Stimulated activated effector memory CD8-positive, alpha-beta T cell treated with anti-CD3 and anti-CD28 coated beads, Interleukin-12 subunit alpha, Interleukin-12 subunit beta, amount 100 ng/mL, for 72 hours (primary cell): ENCODE results near the gene PRPF8.
A peak's percentile ranks its signal among the peaks of the same experiment; 100 is the strongest.
"Not testable (repeated sequence)": the region's sequence is repeated elsewhere in the genome, so short reads cannot be mapped to it uniquely, and the experiment has no call there.

Source experiments
- ATAC-seq: fragments of 150-1000 bp; cut with Tn5 transposase; 2 replicates; pipeline ENCODE4 v1.10.0; 2021
- DNase-seq, 2 donors: peaks; one replicate each; pipeline ENCODE4 v3.0.0; 2021 to 2022; ENCODE audit warnings: low spot score in 2 of 2
- H3K27ac Mint-ChIP-seq: one replicate; pipeline ENCODE4 v1.8.0; 2022; ENCODE audit warnings: mild to moderate bottlenecking, mixed read lengths
- H3K36me3 Mint-ChIP-seq: one replicate; pipeline ENCODE4 v1.8.0; 2022; ENCODE audit warnings: mild to moderate bottlenecking, mixed read lengths
- H3K4me1 Mint-ChIP-seq: one replicate; pipeline ENCODE4 v1.8.0; 2022; ENCODE audit warnings: mixed read lengths
- H3K4me3 Mint-ChIP-seq: one replicate; pipeline ENCODE4 v1.8.0; 2022; ENCODE audit warnings: mild to moderate bottlenecking, mixed read lengths
- H3K9me3 Mint-ChIP-seq: one replicate; pipeline ENCODE4 v1.8.0; 2022; ENCODE audit warnings: mixed read lengths

Gene PRPF8

GRCh38 chr17:1722022-1722421 is 37.4 kb upstream of the PRPF8 start:
- H3K4me3 Mint-ChIP-seq, H3K9me3 Mint-ChIP-seq, DNase-seq, ATAC-seq: not testable (repeated sequence)
- Mint-ChIP-seq H3K36me3 (peaks cover 21% of the 10 kb centered on the region), H3K27ac (peak overlapping the region; percentile 84), H3K4me1 (peaks cover 38% of the 10 kb centered on the region)

DNA sequence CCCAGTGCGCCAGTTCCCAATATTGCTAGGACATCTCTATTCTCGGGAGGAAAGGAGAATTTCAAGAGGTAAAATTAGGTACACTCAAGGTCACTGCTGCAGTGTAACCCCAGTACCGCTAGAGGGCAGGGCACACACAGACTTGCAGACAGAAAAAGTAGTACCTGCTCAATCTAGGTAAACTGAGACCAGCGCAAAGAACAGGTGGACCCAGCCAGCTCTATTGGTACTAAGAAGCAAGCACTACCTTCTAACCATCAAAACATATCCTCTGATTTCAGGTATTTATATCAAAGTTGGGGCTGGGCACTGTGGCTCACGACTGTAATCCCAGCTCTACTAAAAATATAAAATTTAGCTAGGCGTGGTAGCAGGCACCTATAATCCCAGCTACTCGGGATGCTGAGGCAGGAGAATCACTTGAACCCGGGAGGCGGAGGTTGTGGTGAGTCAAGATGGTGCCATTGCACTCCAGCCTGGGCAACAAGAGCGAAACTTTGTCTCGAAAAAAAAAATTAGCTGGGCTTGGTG is 36.3 kb upstream of the PRPF8 start:
- ATAC-seq (no peak), DNase-seq (peak; percentile 49 to 80)
- no peak overlapping the region for H3K4me3 Mint-ChIP-seq
- H3K27ac Mint-ChIP-seq = no peak overlapping the region
- H3K4me1 Mint-ChIP-seq = peaks cover 44% of the 10 kb centered on the region
- H3K36me3 Mint-ChIP-seq = peaks cover 32% of the 10 kb centered on the region
- H3K9me3 Mint-ChIP-seq = no peaks in the 10 kb centered on the region

DNA sequence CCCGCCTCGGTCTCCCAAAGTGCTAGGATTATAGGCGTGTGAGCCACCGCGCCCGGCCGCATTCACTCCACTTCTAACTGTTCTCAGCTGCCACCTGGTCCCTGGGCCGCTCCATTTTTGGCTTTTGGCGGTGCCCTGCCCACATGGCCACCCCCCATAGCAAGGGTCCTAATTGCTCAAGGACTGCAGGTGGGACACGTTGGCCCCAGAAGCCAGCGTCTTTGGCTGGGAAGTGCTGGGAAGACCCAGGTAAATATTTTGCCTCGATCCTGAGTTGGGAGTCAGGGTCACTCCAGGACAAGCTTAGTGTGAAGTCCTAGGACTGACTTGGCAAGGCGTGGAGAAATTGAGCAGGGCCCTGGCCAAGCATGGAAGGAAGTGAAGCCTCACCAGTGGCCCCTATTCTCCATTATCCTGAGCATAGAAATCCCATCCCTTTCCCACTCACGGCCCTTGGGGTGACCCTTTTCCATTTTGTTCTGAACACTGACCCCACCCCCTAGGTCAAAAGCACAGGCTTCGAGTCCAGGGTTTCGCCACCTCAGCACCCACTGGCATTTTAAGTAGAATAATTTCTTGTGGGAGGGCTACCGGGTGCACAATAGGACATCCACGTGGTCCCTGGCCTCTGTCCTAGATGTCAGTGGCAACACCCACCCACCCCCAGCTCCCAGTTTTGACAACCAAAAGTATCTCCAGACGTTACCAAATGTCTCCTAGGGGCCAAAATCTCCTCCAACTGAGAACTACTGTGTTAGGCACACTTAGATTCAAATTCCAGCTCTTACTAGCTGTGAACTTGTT is 33.9 kb upstream of the PRPF8 start:
- Mint-ChIP-seq H3K4me3 (peak overlapping the region; percentile 92), H3K27ac (peak overlapping the region; percentile 99)

GRCh38 chr17:1716912-1717695 is 32.4 kb upstream of the PRPF8 start:
- H3K4me1 Mint-ChIP-seq = peaks cover 56% of the 10 kb centered on the region
- peaks cover 48% of the 10 kb centered on the region for H3K36me3 Mint-ChIP-seq
- no peaks in the 10 kb centered on the region for H3K9me3 Mint-ChIP-seq
- DNase-seq = peak; percentile 74 to 94
- ATAC-seq = peak; percentile 80
- H3K27ac Mint-ChIP-seq = peak overlapping the region; percentile 99
- H3K4me3 Mint-ChIP-seq = peak overlapping the region; percentile 92

More for the DNA sequence above, 33.9 kb upstream of the PRPF8 start:
- DNase-seq (no peak), ATAC-seq (no peak)
- Mint-ChIP-seq H3K36me3 (peaks cover 35% of the 10 kb centered on the region), H3K9me3 (no peaks in the 10 kb centered on the region), H3K4me1 (peaks cover 51% of the 10 kb centered on the region)

DNA sequence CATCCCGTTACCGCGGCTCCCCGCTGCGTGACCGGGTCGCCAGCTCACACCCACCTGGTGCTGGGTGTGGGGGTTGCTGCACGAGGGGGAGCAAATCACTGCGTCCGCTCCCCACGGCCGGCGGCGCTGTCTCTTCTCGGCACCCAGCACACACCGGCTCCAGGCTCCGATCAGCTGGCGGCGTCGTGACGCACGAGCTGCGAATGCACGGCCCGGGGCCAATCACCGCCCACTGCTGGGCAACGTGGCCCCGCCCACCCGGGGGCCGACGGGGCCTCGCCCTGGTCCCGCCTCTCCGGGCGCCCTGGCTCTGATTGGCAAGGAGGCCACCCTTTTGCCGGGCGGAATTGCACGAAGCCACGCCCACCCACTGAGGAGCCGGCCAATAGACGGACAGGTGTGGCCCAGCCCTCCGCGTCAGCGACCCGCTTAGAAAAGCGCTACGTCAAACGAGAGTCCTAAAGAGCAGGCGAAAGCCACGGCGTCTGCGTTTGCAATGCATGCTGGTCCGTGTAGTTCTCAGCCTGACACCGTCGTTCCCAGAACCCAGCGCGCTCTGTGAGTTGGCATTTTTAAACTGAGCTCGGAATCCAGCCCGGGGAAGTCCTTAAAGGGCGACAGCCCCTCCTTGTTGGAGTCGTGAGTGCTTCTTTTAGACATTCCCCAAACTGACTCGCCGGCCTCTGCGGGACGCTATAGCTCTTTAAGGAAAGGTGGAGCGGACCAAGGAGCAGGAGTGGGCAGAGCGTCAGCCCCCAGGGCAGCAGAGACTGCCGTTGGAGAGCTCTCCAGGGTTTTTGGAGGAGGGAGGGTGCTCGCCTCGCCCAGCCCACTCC is 31.6 kb upstream of the PRPF8 start:
- Mint-ChIP-seq H3K27ac (peak overlapping the region; percentile 99), H3K4me3 (peak overlapping the region; percentile 92), H3K36me3 (peaks cover 50% of the 10 kb centered on the region), H3K4me1 (peaks cover 58% of the 10 kb centered on the region), H3K9me3 (no peaks in the 10 kb centered on the region)
- ATAC-seq = peak; percentile 92
- peak; percentile 98 to 100 for DNase-seq

DNA sequence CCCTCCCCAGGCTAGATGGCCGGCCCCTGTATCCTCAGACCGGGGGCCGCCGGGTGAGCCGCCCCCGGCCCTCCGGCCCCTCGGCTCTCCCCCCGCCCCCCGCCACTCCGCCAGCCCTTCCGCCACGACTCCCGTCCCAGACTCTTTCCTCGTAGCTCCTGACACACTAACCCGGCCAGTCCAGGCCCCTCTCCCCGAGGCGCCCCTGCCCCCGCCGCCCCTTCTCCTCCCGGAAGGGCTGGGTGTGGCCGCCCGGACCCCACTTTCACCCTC is 31.1 kb upstream of the PRPF8 start:
- peaks cover 54% of the 10 kb centered on the region for H3K36me3 Mint-ChIP-seq
- H3K27ac Mint-ChIP-seq = peak overlapping the region; percentile 99
- DNase-seq (no peak), ATAC-seq (no peak)
- no peaks in the 10 kb centered on the region for H3K9me3 Mint-ChIP-seq
- peak overlapping the region; percentile 92 for H3K4me3 Mint-ChIP-seq
- H3K4me1 Mint-ChIP-seq = peaks cover 54% of the 10 kb centered on the region

GRCh38 chr17:1714980-1715802 is 30.5 kb upstream of the PRPF8 start:
- H3K9me3 Mint-ChIP-seq = no peaks in the 10 kb centered on the region
- ATAC-seq (no peak), DNase-seq (peak in 1 of 2 donors; percentile 66)
- peak overlapping the region; percentile 92 for H3K4me3 Mint-ChIP-seq
- H3K27ac Mint-ChIP-seq = peak overlapping the region; percentile 71
- peaks cover 57% of the 10 kb centered on the region for H3K36me3 Mint-ChIP-seq
- H3K4me1 Mint-ChIP-seq = peaks cover 52% of the 10 kb centered on the region

DNA sequence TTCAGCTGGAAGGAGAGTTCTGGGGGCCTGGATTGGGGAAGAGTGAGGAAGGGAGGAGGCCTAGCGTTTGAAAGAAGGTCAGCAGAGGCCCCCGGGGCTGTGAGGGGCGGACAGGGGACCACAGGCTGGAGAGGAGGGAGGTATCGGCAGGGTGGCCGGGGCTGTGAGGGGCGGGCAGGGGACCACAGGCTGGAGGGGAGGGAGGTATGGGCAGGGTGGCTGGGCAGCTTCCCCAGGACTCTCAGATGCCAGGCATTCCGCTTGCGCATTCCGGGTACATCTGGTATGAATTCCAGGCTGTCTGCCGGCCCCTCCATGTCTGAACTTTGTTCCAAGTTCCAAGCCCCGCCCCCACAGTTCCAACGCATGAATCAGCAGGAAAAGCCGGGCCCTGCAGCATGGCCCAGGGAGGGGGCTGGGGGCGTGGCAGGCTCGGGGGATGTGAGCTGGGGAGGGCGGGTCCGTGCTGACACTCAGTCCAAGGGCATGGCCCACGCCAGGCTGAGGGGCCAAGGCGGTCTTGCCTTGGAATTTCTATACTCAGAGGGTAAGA is 29.8 kb upstream of the PRPF8 start:
- Mint-ChIP-seq H3K27ac (peak overlapping the region; percentile 71), H3K36me3 (peaks cover 52% of the 10 kb centered on the region), H3K4me1 (peaks cover 52% of the 10 kb centered on the region), H3K9me3 (no peaks in the 10 kb centered on the region), H3K4me3 (peak overlapping the region; percentile 92)
- no peak for DNase-seq
- no peak for ATAC-seq

GRCh38 chr17:1713878-1714426 is 29.3 kb upstream of the PRPF8 start:
- H3K4me1 Mint-ChIP-seq = peaks cover 54% of the 10 kb centered on the region
- H3K27ac Mint-ChIP-seq = peak overlapping the region; percentile 71
- H3K9me3 Mint-ChIP-seq = no peaks in the 10 kb centered on the region
- peak overlapping the region; percentile 92 for H3K4me3 Mint-ChIP-seq
- H3K36me3 Mint-ChIP-seq = peaks cover 52% of the 10 kb centered on the region
- DNase-seq = no peak
- ATAC-seq = no peak

- Mint-ChIP-seq H3K9me3 (no peaks in the 10 kb centered on the region), H3K27ac (peak overlapping the region; percentile 13), H3K4me3 (no peak overlapping the region), H3K36me3 (peaks cover 52% of the 10 kb centered on the region), H3K4me1 (peaks cover 56% of the 10 kb centered on the region)
- ATAC-seq = no peak
- DNase-seq = no peak
Measured at GRCh38 chr17:1713160-1713877, 28.7 kb upstream of the PRPF8 start.

DNA sequence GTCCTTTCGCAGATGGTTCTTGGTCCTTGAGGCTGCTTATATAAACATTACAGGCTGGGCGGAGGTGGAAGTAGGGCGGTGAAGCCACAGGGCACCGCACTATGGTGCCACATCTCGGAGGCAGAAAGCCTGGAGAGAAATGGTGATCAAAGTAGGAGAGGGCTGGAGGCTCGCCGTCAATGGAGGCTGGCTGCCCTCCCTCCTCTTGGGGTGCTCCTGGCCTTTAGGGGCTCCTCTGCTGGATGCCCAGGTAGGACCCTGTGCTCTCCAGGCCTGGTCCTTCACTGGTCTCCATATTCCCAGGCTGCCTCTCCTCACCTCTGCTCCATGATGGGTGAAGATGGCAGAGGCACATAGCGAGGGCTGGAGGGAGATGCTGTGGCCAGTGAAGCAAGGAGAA is 27.6 kb upstream of the PRPF8 start:
- ATAC-seq (no peak), DNase-seq (no peak)
- Mint-ChIP-seq H3K4me3 (no peak overlapping the region), H3K9me3 (no peaks in the 10 kb centered on the region), H3K4me1 (peaks cover 53% of the 10 kb centered on the region), H3K36me3 (peaks cover 45% of the 10 kb centered on the region), H3K27ac (peak overlapping the region; percentile 13)

- peaks cover 40% of the 10 kb centered on the region for H3K36me3 Mint-ChIP-seq
- H3K9me3 Mint-ChIP-seq = no peaks in the 10 kb centered on the region
- ATAC-seq = no peak
- H3K4me1 Mint-ChIP-seq = peaks cover 53% of the 10 kb centered on the region
- peak overlapping the region; percentile 62 for H3K4me3 Mint-ChIP-seq
- no peak overlapping the region for H3K27ac Mint-ChIP-seq
- DNase-seq = no peak
Measured at GRCh38 chr17:1711804-1712203, 27.1 kb upstream of the PRPF8 start.

GRCh38 chr17:1710807-1711553 is 26.3 kb upstream of the PRPF8 start:
- peak overlapping the region; percentile 61 for H3K27ac Mint-ChIP-seq
- H3K9me3 Mint-ChIP-seq = no peaks in the 10 kb centered on the region
- H3K4me3 Mint-ChIP-seq = peak overlapping the region; percentile 62
- peaks cover 32% of the 10 kb centered on the region for H3K36me3 Mint-ChIP-seq
- ATAC-seq = no peak
- DNase-seq = no peak
- H3K4me1 Mint-ChIP-seq = peaks cover 49% of the 10 kb centered on the region
